Posterior cingulate gyrus (tissue), 11 donors: ENCODE results near the gene MZT2A.
"Not testable (repeated sequence)": the region's sequence is repeated elsewhere in the genome, so short reads cannot be mapped to it uniquely, and the experiment has no call there.

Source experiments
- DNase-seq, 10 donors: peaks; one replicate each; pipeline versions ENCODE4 v3.0.0 to v3.0.0-alpha.2; 2020 to 2021; ENCODE audit warnings: mixed read lengths in 3 of 10
- intact Hi-C: fragments of 100-400 bp; cut with DNase I; formaldehyde crosslinking; loops from one replicate; pipeline ENCODE4 v1.15.1; 2023

The MZT2A gene

GRCh38 chr2:131493199-131493968, 1.2 kb upstream of the MZT2A start:
- peak in 2 of 10 donors; percentile 24 to 59 for DNase-seq
- intact Hi-C loops, result no loop called here

- intact Hi-C loops, result no loop called here
- peak; percentile 78 to 97 (median 88) for DNase-seq
These were observed 411 bp upstream of the MZT2A start for GRCh38 chr2:131492418-131493198.

- DNase-seq, result peak in 2 of 10 donors; percentile 67 to 73
- intact Hi-C loops, result not testable (repeated sequence)
These were observed 744 bp downstream of the MZT2A start for GRCh38 chr2:131491469-131491836.

GRCh38 chr2:131490616-131491468, 1.4 kb downstream of the MZT2A start:
- peak in 3 of 10 donors; percentile 5 to 85 (median 81) for DNase-seq
- intact Hi-C loops, result not testable (repeated sequence)

GRCh38 chr2:131488306-131489205, 3.6 kb downstream of the MZT2A start:
- intact Hi-C loops, result loop anchor here (10.0 kb wide), 1 partner anchor 1304 kb away; the partner anchor contains the start of genes MZT2B and SMPD4
- peak in 2 of 10 donors; percentile 78 to 83 for DNase-seq

DNA sequence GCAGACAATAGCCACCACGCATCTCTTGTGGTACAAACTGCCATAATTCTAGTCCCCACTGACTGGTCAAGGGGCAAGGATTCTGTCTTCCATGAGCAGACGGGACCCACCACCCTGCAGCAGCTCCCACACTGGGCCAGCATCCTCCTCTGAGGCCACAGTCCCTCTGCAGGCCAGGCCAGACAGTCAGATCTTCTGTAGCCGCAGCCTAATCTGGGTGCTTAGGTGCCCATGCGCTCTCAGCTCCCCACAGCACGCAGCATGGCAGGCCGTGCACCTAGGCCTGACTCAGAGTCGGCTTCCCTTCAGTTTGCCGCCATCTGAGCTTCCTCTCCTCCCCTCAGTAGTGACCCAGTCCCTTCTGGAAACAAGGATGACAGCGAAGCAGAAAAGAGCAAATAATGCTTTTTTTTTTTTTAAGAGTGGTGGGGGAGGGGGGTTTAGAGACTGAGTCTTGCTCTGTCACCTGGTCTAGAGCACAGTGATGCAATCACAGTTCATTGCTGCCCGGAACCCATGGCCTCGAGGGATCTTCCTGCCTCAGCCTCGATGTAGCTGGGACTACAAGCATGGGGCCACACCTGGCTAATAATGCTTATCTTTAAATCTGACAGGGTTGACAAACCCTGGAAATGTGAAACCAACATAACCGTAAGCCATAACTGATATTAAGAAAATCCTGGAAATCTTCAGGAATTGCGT, 5.8 kb downstream of the MZT2A start:
- peak in 2 of 10 donors; percentile 21 to 57 for DNase-seq
- intact Hi-C loops, result loop anchor here (10.0 kb wide), 1 partner anchor 1302 kb away; the partner anchor contains the start of genes MZT2B and SMPD4

- intact Hi-C loops, result loop anchor here (10.0 kb wide), 1 partner anchor 1300 kb away; the partner anchor contains the start of genes MZT2B and SMPD4
- peak in 2 of 10 donors; percentile 35 to 54 for DNase-seq
These were observed 7.2 kb downstream of the MZT2A start for GRCh38 chr2:131484906-131485460.

DNA sequence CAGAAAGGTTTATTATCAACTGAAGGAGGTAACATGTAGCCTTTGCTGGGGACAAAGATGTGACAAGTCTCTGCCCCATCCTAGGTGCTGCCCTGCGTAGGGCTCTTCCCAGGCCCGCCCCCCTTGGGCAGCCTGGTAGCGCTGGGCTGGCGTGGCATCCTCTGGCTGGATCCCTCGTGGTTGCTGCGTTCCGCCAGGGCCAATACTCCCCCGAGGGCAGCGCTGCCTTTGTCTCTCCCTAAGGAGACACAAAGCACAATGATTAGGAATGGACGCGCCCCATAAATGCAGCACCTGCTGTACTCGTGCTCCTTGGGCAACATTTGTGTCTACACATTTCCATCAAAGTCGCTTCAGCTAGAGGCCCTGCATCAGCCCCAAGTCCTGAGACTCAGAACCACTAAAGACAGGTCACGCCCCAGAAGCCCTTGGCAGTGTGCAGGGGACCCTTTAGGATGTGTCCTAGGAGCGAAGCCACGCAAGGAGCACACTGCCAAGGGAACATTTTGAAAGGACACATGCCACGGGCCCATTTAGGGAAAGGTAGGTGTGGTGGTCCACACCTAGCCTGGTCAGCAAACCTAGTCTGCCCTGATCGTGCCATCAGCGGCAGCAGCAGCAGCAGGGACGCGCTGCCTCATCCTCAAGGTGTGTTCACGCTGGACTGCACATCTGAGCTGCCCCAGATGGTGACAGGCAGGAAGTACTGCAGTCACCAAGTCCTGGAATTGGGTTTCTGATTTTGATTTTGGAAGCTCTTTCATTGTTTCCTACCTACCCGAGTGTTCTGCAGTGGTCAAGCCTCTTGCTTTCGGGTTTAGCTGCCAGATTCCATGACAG, 8.0 kb downstream of the MZT2A start:
- peak in 2 of 10 donors; percentile 44 to 79 for DNase-seq
- intact Hi-C loops, result loop anchor here (10.0 kb wide), 1 partner anchor 1299 kb away; the partner anchor contains the start of genes MZT2B and SMPD4

GRCh38 chr2:131482506-131483155, 9.6 kb downstream of the MZT2A start:
- intact Hi-C loops, result loop anchor here (10.0 kb wide), 1 partner anchor 1298 kb away; the partner anchor contains the start of genes MZT2B and SMPD4
- DNase-seq, result peak in 2 of 10 donors; percentile 49 to 57

- DNase-seq, result peak in 1 of 10 donors; percentile 54
- intact Hi-C loops, result loop anchor here (10.0 kb wide), 1 partner anchor 1296 kb away; the partner anchor contains the start of genes MZT2B and SMPD4
These were observed 11.8 kb downstream of the MZT2A start for GRCh38 chr2:131480351-131480750.

DNA sequence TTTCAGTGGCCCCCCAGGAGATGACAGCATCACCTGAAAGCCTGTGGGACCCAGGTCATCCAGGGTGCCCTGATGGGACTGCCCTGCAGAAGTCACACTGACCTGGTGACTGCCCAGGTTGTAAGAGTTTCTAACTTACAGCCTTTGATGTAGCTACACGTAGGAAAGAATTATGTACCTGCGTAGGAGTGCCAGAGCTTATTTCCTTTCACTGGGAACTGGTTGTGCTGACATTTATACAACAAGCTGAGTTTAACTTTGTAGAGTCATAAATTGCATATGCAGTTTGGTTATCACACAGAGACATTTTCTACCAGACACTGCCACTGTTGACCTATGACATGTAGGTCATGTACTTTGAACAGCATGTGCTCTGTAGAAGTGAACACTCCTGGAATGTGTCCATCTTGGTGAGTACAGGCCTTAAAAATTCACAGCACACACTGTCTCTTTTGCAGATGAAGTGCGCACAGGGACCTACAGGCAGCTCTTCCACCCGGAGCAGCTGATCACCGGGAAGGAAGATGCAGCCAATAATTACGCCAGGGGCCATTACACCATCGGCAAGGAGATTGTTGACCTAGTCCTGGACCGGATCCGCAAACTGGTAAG, 13.2 kb downstream of the MZT2A start:
- peak in 1 of 10 donors; percentile 32 for DNase-seq
- intact Hi-C loops, result not testable (repeated sequence)

DNA sequence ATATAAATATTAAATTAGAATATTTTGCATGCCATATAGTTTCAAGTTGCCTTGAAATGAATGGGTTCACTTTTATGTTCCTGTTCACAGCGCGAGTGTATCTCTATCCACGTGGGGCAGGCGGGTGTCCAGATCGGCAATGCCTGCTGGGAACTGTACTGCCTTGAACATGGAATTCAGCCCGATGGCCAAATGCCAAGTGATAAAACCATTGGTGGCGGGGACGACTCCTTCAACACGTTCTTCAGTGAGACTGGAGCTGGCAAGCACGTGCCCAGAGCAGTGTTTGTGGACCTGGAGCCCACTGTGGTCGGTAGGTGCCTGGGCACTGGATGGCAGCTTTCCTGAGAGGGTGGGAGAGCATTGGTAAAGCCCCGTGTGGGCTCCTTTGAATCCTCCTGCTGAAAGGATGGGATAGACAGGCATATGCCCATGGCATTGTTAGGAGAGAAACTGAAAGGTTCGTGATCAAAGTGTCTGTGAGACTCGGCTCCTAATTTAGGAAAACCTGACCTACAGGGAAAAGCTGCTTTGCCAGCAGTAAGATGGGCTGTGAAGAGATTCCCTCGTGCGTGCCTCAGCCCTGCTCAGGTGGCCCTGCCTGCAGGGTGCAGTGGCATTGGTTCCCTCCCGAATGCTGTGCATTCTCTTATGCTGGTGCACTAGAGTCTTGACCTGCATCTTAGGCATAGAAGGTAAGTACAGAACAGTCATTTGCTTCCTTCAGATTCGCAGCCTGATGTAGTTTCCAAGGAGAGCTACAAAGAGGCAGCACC, 13.9 kb downstream of the MZT2A start:
- intact Hi-C loops, result not testable (repeated sequence)
- DNase-seq, result peak in 1 of 10 donors; percentile 59

DNA sequence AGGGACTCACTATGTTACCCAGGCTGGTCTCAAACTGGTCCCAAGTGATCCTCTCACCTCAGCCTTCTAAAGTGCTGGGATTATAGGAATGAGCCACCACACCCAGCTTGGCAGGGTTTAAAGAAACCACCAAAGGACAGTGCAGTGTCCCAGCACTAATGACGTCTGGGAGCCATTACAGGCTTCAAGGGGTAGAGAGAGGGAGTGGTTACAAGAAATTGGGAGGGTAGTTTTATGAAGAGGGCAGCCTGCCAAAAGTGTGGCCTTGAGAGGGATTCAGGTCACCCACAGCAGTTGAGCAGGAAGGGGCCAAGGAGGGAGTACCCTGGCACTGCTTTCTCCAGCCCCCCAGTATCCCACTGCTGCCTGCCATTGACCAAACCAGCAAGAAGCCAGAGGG, 15.0 kb downstream of the MZT2A start:
- intact Hi-C loops, result not testable (repeated sequence)
- peak in 1 of 10 donors; percentile 24 for DNase-seq

DNA sequence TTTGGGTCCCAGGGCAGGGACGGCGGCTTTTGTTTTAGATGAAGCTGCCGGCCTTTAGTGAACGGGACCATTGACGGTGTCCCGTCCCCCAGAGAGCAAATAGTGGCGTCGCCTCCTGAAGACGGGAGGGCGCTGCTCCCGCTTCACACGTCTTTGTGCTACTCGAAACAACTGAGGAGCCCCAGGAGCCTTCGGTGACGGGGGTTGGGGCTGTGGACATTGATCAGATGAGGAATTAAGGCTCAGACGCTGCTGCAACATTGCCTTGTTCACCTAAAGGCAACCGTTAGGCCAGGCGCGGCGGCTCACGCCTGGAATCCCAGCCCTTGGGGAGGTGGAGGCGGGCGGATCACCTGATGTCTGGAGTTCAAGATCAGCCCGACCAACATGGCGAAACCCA, 15.8 kb downstream of the MZT2A start:
- peak in 1 of 10 donors; percentile 66 for DNase-seq
- intact Hi-C loops, result not testable (repeated sequence)

DNA sequence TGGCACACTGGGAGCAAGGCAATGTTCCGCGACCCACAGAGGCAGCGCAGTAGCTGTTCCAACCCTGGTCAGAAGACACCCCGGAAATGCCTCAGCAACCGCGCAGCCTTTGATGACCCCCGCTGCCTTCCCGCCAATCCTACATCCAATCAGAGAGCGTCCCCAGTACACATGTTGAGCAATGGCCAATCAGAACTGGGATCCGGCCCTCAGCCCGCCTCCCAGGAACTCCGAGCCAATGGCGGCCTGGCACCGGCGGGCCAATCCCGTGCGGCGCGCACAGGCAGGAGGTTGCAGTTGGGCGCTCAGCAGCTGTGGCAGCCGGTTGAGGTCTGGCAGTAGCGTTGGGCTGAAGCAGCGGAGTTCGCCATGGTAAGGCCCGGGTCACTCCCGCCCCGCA, 16.4 kb downstream of the MZT2A start, which contains the start of gene TUBA3D:
Gene TUBA3D (plus strand): TSS at position 289 of the 400 bp plus-strand sequence. CDS start 81 bp downstream, at position 370.
- intact Hi-C loops, result no loop called here
- DNase-seq, result no peak
